NCI-H1417 (cell line): Measurements from ENCODE around the gene JAG2.

Experiments
- DNase-seq, 3 experiments: peaks; one replicate each; lab custom pipeline; 2025; lab: John Stamatoyannopoulos, UW

The JAG2 gene

DNA sequence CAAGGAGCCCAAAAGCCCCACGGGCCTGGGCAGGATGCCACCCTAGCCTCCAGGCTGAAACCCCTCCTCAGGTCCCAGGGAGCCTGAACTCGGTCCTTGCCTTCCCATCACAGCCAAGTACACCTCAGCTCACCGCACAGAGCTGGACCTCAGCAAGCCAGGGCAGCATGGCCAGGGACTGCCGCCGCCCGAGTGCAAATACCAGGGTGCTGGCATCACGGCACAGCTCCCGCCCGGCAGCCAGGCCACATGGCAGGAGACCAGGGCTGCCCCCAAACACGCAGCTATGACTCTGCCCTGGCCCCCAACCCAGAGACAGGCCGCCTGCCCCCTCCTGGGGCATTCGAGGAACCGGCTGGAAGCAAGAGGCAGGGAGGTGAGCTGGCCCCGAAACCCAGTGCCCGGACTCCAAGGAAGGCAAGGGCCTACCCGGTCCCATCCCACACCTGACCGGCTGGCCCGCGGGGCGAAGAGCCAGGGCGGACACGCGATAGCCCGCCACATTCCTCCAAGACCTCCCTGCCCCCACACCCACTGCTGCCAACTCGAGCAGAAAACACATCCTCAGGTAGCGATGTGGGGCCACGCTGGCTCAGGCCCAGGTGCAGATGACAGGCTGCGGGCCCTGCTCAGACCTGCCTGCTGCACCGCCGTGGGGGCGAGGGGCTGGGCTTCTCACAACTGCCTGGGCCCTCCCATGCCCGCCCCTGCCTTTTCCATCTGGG lies 2.7 kb downstream of the JAG2 start:
- DNase-seq: peak in 1 of 3 experiments; percentile 16

DNA sequence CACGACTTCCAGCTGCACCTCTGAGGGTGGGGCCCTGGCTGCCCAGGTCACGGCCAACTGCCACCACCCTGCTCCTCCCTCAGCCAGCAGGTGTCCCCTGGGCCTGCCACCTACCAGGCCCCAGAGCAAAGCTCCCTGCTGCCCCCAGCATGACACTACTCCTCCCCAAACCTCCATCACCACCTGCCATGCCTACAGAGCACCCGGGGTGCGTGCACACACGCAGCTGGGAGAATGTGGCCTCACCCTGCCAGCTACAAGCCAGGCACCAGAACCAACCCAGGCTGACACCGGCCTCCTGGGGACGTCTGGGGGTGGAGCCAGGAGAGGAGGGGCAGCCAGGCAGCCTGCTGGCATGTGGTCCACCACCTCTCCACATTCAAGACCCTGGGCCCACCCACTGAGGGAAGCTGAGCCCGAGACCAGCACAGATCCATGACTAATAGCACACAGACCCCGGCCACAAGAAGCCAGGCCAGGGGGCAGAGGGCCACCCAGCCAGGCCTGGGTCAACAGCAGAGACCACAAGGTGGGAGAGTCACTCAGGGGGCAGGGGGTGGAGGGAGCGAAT lies 3.4 kb downstream of the JAG2 start:
- DNase-seq: peak in 2 of 3 experiments; percentile 87 to 90

DNA sequence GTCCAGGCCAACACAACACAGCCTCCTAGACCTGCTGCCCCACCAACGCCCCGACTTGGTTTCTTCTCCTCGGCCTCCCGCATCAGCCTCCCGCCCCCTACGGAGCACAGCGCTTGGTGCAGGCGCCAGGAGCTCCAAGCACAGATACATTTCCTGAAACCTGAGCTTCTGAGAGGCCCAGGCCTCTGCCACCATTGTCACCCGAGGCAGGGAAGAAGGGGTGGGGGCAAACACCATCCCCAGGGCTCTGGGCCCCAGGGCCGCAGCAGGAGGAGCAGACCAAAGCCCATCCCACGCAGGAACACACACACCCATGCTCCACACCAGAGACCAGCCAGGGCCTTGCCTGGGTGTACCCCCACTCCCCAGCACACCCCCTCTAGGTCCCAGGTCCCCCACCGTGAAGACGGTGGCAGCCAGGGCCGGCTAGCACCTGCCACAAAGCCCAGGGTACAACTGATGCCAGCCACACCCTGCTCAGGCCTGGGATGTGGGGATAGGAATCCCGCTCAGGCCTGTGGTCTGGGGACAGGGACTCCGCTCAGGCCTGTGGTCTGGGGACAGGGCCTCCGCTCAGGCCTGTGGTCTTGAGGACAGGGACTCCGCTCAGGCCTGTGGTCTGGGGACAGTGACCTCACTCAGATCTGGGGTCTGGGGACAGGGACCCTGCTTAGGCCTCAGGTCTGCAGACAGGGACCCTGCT lies 5.4 kb downstream of the JAG2 start:
- DNase-seq: peak in 1 of 3 experiments; percentile 78

DNA sequence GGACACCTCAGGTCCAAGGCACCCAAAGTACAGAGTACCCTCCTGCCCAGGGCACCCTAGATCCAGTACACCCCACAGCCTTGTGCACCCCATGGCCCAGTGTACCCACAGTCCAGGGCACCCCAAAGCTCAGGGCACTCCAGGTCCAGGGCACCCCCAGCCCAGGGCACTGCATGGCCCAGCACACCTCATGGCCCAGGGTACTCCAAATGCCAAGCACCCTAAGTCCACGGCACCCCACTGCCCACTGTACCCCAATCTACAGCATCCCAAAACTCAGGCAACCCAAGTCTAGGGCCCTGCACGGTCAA lies 6.0 kb downstream of the JAG2 start:
- no peak for DNase-seq

DNA sequence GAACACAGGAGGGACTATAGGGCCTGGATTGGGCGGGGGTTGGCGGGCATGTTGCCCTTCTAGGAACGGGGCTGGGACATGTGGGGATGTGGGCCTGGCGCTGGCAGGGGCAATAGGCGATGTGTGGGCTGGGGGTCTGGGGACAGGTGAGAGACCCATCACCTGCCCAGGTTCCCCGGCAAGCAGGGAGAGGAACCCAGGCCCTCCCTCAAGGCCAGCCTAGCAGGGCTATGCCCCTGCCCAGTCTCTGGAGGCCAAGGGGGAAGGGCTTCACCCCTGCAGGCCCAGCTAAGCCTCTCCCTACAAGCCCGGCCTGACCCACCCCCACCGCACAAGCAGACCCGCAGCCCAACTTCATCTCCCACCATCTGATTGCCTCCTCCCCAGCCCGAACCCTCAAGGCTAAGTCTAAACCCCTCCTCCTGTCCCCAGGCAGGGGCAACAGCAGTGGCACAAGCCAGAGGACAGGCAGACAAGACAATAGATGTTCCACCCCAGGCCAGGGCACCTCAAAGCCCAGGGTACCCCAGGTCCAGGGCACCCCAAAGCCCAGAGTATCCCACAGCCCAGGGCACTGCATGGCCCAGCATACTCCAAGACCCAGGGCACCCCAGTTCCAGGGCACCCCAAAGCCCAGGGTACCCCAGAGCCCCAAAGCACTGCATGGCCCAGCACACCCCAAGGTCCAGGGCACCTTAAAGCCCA lies 6.5 kb downstream of the JAG2 start:
- no peak for DNase-seq

DNA sequence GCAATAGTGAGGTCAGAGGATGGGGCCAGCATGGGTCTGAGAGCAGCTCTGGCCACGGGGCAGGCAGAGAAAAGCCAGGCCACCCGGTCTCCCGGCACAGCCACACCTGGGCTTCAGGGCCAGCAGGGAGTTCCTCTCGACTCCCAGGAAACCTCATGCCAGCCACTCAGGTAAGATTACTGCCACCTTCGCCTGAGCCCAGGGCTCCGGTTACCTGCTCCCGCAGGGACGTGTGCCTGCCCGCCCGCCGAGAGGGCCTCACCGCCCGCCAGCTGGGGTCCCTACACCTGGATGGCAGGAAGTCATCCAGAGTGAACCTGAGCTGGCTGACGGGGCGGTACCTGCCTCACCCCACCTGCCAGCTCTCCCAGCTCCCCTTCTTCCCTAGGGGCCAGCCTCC lies 7.3 kb downstream of the JAG2 start:
- DNase-seq: peak; percentile 78 to 89 (median 82)

DNA sequence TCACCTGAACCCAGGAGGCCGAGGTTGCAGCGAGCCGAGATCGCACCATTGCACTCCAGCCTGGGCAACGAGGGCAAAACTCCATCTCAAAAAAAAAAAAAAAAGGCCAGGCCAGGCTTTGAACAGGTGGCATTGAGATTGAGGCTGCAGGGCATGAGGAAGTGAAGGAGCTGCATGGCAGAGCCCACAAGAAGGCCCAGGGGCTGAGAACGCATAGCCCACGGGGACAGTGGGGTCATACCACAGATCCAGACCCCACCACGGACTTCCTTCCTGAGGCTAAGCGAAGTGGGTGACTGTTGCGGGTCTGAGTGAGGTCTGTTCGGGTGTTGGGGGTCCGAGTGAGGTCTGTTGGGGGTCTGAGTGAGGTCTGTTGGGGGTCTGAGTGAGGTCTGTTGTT lies 7.8 kb downstream of the JAG2 start:
- DNase-seq: no peak

DNA sequence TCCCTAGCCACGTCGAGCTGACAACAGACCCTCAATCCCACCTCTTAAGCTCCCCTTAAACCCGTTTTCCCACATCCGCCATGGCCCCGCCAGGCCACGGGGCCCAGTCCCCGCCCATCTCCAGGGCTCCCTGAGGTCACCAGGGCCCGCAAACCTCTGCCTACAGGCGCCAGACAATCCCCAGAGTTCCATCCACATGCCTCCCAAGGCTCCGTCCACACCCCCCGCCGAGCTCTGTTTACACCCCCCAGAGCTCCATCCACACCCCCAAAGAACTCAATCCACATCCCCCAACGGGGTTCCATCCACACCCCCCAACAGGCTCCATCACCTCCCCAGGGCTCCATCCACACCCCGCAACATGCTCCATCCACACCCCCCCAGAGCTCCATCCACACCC lies 9.2 kb downstream of the JAG2 start:
- no peak for DNase-seq

DNA sequence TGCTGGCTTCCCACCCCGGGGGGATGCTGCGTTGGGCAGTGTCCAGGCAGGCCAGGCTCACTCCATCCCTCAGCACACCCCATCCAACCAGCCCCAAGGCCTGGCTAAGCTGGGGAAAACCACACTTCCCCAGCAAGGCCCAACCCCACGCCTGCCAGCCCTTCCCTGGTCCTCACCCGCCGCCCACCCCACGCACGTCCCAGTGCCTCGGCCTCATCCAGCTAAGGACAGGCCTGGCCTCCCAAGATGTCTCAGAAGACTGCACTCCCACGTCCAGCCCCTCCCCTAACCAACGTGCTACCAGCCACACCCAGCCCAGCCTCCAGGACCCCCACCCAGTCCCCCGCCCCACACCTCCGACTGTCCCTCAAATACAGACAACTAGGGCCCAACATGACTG lies 9.8 kb downstream of the JAG2 start:
- DNase-seq: no peak

DNA sequence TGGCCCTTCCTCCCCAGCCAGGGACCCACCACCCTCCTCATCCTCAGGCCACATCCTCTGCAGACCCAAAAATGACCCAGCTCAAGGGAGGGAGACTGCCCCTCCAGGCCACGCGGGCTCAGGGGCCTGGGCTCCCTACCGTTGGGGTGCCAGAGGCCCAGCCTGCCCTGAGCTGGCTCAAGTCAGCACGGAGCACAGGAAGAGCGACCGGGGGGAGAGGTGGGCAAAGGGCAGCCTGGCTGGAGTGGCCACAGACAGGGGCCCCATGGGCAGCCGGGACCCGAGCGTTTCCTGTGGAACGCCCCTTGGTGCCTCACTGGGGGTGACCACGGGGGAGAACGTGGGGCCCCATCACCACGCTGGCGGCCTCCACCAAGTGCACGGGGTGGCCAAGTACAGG lies 10.7 kb downstream of the JAG2 start:
- DNase-seq: no peak

DNA sequence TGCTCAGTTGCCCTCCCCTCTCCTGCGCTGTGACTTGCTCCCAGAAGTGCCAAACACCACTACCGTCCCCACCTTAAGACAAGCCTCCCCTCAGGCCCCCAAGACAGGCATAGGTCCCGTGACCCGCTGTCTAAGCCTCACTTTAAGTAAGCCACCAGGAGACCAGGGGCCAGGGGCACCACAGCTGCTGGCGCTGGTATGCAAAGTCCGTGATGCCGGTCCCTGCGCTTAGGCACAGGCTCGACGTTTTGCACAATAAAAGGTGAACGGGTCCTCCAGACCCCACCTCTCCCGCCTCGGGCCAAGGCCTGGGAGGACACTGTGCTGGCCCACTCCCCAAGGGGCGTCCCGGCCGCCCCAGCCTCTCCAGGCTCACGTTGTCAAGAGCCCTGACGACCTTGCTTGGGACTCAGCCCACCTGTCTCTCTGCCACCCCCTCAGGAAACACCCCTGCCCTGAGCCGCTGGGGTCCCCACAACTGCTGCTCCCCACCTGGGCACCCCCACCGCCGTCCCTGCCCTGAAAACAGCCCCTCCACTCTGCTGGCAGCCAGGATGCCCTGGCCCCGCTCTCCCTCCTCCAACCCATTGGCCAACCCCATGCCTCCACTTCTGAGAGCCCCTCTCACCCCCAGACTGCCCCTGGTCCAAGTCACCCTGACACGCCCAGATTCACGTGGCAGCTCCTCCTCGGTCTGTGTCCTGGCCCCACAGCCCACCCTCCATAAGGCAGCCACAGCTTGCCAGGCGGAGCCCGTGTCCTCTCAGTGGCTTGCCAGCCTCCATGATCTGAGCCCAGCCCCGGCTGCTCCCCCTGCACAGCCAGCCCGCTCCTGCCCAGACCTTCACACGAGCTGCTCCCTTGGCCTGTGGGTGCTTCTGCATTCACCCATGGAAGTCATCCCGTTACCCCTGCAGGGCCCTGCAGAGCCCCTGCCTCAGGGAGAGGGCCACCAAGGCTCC lies 11.9 kb downstream of the JAG2 start:
- DNase-seq: no peak

DNA sequence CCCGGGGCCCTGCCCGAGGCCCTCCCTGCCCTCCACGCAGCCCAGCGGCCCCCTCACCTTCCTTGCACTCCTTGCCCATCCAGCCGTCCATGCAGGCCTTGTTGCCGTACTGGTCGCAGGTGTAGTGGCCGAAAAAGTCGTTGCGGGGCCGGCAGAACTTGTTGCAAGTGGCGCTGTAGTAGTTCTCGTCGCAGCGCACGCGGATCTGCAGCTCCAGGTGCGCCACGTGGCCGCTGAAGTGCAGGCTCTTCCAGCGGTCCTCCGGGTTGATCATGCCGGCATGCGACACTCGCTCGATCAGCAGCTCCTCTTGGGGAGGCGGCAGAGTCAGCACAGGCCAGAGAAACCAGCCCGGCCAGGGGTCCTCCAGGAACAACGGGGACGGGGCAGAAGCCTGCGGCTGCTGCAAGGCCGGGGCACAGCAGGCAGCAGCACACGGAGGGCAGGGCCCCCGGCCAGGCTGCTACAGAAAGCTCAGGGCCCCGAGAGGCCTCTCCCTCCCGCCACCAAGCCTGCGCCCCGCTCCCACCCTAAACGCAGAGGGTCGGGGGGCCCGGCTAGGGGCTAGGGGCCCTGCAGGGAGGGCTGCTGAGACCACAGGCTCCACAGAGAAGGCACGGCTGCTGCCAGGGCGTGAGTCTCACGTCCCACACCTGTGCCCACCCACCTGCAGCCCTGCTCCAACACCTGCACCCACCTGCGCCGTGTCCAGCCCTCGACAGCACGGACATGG lies 12.7 kb downstream of the JAG2 start:
- DNase-seq: peak in 2 of 3 experiments; percentile 94 to 95

DNA sequence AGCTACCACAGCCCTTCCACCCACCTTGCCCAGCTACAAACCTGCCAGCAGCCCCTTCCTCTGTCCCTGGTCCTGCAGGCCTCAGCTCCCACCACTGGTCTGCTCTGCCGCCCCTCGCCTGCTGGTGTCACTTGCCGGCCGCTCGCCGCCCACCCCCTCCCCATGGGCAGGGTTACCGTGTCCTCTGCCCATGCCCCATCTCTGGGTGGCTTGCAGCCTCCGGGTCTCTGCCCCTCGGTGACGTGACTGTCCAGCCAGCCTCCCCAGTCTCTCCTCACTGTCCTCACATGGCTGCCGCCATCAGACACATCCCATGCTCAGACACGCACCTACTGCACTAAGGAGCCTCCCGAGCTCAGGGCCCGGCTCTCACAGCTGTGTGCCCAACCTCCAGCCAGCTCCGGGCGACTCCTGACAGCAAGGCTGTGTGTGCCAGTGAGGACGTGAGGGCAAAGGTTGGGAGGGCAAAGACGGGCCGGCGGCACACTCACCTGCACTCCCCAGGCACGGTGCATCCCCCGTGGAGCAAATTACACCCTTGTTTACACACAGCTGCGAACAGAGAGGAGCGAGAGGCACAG lies 13.4 kb downstream of the JAG2 start:
- peak in 2 of 3 experiments; percentile 94 to 96 for DNase-seq

DNA sequence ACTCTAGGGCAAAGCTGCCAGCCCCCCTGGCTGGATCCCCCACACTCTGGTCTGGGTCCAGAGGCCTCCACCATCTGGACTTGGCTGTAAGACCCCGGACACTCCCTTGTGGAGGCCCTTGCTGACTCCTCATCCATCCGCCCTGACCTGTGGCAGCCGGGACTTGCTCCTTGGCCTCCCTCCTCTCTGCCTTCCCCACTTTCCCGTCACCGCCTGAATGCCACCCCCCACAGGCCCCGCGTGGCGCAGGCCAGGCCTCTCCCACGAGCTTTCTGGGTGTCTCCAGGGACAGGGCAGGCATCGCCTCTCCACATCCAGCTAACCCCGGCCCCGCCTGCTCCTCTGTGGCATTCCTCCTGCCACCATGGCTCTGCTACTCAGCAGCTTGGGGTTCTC lies 14.1 kb downstream of the JAG2 start:
- peak in 1 of 3 experiments; percentile 7 for DNase-seq

DNA sequence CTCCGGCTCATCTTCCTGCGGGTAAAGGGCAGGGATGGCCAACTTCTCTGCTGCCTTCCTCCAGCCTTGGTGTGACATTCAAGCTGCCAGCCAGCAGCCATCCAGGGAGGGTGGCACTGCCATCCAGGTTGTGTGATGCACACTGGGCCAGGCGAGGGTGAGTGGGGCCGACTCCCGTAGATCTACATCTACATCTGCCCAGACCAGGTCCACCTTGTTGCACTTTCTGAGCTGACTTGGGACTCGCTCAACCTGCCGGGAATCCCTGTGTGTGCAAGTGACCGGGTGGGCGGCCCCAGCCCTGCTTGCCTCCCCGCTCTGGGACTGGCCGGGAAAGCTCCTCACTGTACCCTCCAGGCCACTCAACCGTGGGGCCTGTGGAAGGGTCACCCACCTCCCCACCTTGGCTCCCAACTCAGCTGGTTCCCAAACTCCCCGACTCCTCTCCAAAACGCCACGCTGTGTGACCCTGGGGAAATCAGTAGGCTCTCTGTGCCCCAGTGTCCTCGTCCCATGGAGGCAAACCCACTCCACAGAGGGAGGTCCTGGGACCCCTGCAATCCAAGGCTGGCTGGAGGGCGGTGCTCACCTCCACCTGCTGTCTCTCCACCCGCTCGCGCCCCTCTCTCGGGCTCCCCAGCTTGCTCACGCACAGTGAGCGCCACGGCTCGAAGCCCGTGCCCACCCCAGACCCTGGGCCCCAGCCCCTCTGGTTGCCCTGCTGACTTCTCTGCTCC lies 14.7 kb downstream of the JAG2 start:
- no peak for DNase-seq

DNA sequence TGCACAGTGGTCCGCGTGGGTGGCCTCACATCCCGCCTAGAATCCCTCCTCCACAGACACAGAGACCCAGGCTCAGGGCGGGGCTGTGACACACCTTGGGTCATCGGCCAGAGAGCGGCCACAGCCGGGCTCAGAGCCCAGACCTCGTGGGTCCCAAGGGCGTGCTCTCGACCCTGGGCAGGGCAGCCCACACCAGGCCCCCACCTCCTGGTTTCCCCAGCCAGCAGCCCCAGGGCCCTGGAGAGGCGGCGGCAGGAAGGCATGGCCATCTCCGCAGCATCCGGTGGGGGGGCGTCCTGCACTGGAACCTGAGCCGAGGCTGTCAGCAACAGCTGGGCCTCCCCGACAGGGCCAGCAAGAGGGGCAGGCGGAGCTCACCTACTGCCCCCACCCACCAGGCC lies 15.2 kb downstream of the JAG2 start:
- DNase-seq: no peak

DNA sequence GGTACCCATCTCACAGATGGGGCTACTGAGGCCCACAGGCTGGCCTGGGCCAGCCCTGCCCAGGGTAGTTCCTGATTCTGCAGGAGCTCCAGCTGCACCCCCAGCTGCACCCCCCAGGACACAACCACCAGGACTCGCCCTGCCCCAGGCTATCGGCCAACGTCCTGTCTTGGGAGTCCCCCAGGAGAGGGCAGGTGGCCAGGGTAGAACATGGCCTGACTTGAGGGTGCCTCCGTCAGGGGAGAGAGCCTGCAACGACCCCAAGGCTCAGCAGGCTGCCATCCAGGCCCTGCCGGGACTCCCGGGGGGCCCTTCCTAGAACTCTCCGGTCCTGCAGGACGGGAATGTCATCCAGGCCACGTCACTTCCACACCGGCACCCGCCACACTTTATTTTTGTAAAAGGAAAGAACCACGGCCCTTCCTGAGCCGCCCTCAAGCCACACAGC lies 15.8 kb downstream of the JAG2 start:
- no peak for DNase-seq

DNA sequence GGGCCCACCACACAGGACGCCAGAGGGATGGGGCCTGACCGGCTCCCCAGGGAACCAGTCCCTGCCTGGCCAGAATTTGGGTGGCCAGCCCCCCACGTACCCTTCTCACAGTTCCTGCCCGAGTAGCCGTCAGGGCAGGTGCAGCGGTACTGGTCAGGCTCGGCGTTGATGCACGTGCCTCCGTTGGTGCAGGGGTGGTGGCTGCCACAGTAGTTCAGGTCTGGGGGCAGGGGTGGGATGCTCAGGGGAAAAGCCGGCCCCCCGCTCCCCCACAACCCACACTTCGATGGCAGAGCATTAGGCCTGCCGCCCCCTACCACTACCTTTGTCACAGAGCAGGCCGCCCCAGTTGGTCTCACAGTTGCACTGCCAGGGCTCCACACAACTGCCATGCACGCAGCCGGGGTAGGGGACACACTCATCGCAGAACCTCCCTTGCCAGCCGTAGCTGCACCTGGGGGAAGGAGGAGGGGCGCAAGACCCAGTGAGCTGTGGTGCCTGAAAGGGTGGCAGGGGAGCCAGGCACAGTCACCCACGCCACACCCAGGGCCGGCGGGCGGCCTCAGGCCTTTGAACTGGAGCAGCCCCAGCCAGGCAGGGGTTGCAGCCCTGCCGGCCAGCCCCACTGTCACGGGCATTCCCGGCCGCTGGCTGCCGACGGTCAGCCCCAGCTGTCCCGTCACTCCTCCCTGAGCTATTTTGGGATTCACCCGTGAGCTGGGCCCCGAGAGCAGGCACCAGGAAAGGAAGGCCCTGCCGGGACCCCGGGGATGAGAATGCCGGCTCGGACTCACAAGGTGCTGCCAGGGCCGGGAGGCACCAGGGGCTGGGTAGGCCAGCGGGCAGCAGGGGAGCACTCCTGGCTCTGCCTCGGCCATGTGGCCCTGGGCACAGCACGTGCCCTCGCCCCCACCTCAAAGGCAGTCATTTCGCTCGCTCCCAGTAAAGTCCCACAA lies 16.5 kb downstream of the JAG2 start:
- DNase-seq: no peak
